Activated CD8-positive, alpha-beta memory T cell treated with anti-CD3 and anti-CD28 coated beads for 24 hours (primary cell): ENCODE measurements around the gene PYGB.
"Not testable (repeated sequence)": the region's sequence is repeated elsewhere in the genome, so short reads cannot be mapped to it uniquely, and the experiment has no call there.

ENCODE experiments used
- DNase-seq: peaks from one replicate; pipeline ENCODE4 v3.0.0-alpha.2; 2020

PYGB gene

DNA sequence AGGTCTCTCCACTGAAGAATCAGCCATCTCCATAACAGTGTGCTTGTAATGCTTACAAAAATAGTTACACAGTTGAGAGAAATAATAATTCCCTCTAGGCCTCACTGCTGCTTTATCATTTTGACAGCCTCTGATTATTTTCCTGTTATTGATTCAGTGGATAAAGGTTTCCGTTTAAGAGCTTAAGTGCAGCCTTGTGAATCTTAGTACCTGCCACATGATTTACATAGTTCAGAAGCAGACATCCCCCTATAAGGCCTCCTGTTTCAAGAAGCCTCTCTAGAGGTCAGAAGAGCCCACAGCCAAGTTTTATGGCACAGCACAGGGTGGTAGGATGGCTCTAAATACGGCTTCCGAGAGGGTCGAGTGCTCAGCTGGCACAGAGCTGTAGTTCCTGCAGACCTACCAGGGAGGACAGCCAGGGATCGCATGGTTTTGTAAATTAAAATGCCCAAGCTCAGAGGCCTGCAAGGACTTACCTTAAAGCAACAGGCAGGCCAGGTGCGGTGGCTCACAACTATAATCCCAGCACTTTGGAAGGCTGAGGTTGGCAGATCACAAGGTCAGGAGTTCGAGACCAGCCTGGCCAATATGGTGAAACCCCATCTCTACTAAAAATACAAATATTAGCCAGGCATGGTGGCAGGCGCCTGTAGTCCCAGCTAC lies 17.6 kb upstream of the PYGB start:
- no peak for DNase-seq

- DNase-seq, result no peak
These were observed 14.7 kb upstream of the PYGB start for GRCh38 chr20:25233016-25233772.

GRCh38 chr20:25234009-25234849 lies 13.7 kb upstream of the PYGB start:
- not testable (repeated sequence) for DNase-seq

DNA sequence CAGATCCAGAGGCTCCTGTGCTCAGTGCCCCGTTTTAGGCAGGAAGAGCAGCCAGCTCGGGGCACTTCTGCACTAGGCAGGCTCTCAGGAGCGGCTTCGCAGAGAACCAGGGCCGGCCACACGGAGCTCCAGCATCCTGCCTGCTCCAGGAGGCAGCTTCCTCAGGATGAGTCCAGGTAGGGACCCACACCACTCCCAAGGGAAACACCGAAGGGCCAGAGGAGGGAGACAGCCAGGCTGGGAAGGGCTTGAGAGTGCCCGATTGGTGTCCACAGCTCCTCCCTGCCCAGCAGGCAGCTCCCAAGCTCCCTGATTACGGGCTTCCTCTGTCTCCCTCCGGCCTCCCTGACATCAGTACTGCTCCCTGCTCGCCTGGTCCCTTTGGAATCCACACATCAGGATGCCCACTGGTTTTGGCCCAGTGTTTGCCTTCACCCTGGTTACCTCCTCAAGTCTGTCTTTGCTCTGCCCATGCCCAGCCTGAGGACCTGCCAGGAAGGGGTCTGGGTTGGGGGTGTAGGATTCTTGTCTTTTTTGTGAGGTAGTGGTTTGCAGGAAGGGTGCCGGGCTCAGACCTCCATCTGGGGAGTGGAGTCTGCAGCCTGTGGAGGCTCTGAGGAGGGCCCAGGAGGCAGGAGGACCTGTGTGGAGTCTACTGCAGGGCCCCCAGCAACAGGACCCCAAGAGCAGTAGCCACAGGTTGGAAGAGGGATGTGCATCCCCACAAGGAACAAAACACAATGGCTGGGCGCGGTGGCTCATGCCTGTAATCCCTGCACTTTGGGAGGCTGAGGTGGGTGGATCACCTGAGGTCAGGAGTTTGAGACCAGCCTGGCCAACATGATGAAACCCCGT lies 11.2 kb upstream of the PYGB start:
- no peak for DNase-seq

GRCh38 chr20:25237610-25238318 lies 10.1 kb upstream of the PYGB start:
- DNase-seq, result peak; percentile 74

DNA sequence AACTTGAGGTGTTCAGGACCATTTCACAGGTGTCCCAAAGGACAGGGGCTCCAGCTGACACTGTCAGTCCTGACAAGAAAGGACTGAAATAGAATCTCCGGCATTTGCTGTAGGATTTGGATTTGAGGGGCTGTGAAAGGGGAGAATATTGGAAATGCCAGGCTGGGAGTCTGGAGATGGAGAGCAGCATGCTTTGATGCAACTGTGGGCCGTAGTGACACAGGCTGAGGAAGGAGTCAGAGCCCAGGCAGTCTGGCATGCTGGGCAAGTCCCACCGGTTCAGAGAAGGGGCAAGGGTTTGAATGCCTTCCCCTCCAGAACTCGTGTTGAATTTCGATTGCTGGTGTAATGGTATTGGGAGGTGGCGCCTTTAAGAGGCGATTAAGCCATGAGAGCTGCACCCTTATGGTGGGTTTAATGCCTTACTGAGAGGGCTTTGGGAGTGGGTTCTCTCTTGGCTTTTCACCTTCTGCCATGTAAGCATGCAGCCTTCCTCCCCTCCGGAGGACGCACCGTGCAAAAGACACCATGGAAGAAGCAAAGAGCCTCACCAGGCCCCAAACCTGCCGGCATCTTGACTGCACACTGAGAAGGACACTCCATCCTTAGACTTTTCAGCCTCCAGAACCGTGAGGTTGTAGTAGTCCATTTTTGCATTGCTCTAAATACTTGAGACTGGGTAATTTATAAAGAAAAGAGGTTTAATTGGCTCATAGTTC lies 9.4 kb upstream of the PYGB start:
- DNase-seq, result no peak

DNA sequence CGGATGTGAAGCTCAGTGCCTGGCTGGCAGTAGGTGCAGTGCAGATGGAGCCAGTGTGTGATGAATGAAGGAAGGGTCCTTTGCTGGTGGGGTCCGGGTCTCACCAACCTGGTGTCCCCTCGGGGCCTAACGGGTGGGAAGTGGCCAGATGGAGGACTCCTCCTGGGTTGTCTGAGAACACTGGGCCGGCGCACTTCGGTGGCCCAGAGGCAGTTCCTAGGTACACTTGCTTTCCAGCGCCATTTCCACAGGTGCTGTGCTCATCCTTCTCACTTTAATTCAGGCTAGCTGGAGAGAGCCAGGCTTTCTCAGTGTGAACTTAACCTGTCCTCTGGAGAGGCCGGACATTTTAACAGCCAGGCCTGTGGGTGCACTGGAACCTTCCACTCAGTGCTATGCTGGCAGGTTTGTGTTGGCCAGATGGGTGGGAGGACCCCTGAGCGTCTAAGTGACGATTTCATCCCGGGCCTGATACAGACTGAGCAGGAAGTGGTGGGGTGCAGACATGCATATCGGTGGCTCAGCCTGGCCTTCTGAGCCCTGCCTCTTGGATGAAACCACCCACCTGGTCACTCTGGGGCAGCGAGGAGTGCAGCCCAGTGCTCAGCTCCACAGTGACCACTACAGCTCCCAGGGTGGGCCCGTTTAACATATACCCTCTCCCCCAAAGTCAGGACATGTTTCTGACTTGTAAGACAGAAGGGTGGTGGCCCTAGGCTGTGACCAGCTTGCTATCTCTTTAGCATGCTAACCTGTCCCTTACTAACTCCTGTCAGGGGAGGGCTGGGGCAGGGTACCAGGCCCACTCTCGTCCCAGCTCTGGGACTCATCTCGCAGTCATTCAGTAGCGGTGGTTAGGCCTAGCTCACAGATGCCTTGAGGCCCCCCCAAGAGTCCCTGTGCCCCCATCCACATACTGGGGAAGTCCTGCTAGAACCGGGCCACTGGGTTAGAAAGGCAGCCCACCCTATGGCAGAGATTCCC lies 8.2 kb upstream of the PYGB start:
- DNase-seq, result no peak

- DNase-seq, result not testable (repeated sequence)
These were observed 6.8 kb upstream of the PYGB start for GRCh38 chr20:25240851-25241658.

- DNase-seq, result not testable (repeated sequence)
These were observed 6.3 kb upstream of the PYGB start for GRCh38 chr20:25241659-25241955.

DNA sequence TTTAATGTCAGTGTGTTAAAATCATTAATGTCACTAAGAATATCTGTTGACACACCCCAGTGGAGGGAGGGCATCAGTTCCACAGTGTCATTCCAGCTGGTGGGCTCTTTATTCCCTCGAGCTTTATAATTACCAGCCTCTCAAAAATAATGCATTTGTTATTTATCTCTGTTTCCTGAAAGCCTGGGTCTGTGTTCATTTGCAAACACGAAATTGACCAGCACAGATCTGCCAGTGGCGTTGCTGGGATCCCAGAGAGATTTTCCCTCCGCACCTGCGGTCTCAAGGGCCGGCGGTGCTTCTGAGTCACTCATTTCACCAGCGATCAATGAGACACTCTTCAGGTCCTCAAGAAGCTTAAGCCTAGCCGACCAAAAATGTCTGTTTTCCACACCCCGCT lies 5.7 kb upstream of the PYGB start:
- no peak for DNase-seq

GRCh38 chr20:25243416-25243979 lies 4.4 kb upstream of the PYGB start:
- DNase-seq, result peak; percentile 7

DNA sequence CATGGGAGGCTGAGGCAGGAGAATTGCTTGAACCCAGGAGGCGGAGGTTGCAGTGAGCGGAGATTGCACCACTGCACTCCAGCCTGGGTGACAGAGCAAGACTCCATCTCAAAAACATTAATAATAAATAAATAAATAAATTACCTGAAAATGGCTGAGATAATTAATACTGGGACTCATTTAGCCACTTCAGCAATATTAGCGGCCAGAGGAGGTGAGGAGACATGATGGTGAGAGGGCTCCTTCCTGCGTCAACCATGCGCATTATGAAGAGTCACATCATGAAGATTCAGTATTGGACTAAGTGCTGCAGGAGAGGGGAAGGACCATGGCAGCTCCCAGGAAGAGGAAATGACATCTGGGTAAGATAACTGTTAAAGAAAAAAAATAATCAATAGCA lies 2.9 kb upstream of the PYGB start:
- peak; percentile 4 for DNase-seq

- DNase-seq, result peak; percentile 35
These were observed 2.4 kb upstream of the PYGB start for GRCh38 chr20:25245461-25245860.

DNA sequence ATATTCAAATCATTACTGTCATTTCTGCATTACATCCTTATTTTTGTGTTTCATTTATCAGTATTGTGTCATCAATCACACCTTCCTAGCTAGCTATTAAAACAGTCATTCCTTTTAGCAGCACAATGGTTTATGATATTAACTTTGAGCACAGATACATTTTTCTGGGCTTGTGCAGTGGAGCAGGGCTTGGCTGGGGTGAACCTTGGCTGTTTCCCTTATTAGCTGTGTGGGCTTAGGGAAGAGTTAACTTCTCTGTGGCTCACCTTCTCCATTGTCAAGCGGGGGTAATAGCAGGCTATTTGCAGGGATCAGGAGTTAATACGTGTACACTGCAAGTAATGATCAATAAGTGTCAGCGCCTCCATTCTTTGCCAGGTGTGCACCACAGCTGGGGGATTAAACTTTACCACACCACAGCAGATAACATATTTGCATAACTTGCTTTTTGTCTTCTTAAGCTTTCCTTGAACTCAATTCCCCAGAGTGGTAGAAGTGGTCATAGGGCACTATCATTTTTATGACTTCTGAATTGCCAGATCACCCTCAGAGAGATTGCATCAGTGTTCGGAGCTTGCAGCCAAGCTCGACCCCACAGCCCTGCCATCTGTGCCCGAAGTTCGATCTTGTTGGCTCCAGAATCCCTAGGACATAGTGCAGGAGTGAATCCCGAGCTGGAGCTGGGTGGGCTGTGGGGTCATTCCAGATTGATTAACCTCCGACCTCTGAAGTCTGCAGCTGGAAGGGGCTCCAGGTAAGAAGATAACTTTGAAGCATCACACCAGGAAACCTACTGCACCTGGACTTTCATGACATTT lies 1.5 kb upstream of the PYGB start:
- DNase-seq, result peak; percentile 42

- no peak for DNase-seq
These were observed 826 bp upstream of the PYGB start for GRCh38 chr20:25247000-25247517.

DNA sequence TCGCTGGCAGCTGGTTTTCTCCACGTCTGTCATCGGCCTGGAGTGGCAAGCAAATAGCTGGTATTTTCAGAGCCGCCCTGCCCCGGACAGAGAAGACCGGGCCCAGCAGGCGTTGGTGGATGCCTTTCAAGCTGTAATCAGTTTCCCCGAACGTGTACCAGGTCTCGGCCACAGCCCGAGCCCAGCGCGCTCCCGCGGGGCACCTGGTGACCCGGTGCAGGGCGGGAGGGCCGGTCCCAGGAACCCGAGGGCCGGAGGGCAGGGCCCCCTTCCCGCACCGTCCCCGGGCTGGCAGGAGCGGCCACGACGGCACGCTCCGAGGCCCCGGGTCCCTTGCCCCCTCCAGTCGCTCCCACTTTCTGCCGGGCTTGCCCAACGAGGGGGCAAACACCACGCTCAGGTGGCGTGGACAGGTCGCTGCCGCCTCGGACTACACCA lies 348 bp upstream of the PYGB start:
- no peak for DNase-seq

DNA sequence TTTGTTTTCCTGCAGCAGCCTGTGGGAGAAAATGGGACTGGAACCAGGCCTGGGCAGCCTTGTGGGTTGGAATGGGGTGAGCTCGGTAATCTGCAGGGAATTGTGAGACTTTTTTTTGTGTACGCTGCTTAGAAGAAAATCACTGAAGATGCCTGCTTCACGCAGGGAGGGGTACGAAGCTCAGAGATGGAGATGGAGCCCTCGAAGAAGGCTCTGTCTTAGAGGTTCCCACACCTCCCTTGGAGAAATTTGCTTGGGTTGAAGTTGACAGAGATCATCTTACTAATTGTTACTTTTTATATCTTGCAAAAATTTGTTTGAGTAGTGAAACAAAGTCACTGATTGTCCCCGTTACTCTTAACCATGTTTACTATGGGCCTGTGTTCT lies 894 bp downstream of the PYGB start:
- DNase-seq, result no peak
